ENCODE measurements around the gene FAM219B. TPM values are rescaled to one million over a fixed set of nuclear protein-coding genes. Genes with fewer than 3 reads are reported as not detected.
A peak's percentile ranks its signal among the peaks of the same experiment; 100 is the strongest.

The FAM219B gene
- total RNA-seq, 1 experiment from 2014 or later: 99.6 TPM

- Mint-ChIP-seq H3K27me3 (ENCODE audit: low read depth) (no peaks in the 10 kb centered on the region), H3K4me1 (no peaks in the 10 kb centered on the region), H3K36me3 (peaks cover 60% of the 10 kb centered on the region), H3K4me3 (no peak overlapping the region), H3K9me3 (peaks cover 8% of the 10 kb centered on the region), H3K27ac (no peak overlapping the region)
- TF ChIP-seq MYBL2 (CRISPR knock-in tag; IDR thresholded peaks at IDR 0.05) (no peak), GRHL2 (CRISPR knock-in tag; IDR thresholded peaks at IDR 0.05; ENCODE audit: insufficient replicate concordance, severe bottlenecking) (no peak), ETV6 (CRISPR knock-in tag; IDR thresholded peaks at IDR 0.05) (no peak)
- no peak for DNase-seq (ENCODE audit: low spot score)
- CTCF ChIA-PET: interaction anchor here (1.4 kb wide), 1 partner anchor 38 kb away, joined by 4 read pairs; no protein-coding TSS in a partner anchor
- POLR2A ChIA-PET: no interaction called here
- no peak for ATAC-seq
These were observed 6.4 kb upstream of the FAM219B start for GRCh38 chr15:74913041-74913440.

- ATAC-seq: no peak
- peaks cover 8% of the 10 kb centered on the region for H3K9me3 Mint-ChIP-seq
- no peaks in the 10 kb centered on the region for H3K27me3 Mint-ChIP-seq (ENCODE audit: low read depth)
- peak; percentile 67; the same call in 1 of the 2 replicates for TF ChIP-seq ZNF121 (CRISPR knock-in tag; IDR thresholded peaks at IDR 0.05)
- no peak for TF ChIP-seq NFATC4 (CRISPR knock-in tag; IDR thresholded peaks at IDR 0.05)
- TF ChIP-seq FOXJ3 (CRISPR knock-in tag; IDR thresholded peaks at IDR 0.05; ENCODE audit: borderline replicate concordance): no peak
- no peak for TF ChIP-seq ELF4 (CRISPR knock-in tag; IDR thresholded peaks at IDR 0.05; ENCODE audit: low read depth)
- peaks cover 54% of the 10 kb centered on the region for H3K36me3 Mint-ChIP-seq
- no peak overlapping the region for H3K27ac Mint-ChIP-seq
- peaks cover 15% of the 10 kb centered on the region for H3K4me1 Mint-ChIP-seq
- POLR2A ChIA-PET: interaction anchor here (0.6 kb wide), 1 partner anchor 158 kb away, joined by 3 read pairs; no protein-coding TSS in a partner anchor
- CTCF ChIA-PET: no interaction called here
- no peak overlapping the region for H3K4me3 Mint-ChIP-seq
- DNase-seq (ENCODE audit: low spot score): no peak
These were observed 2.0 kb upstream of the FAM219B start for GRCh38 chr15:74908635-74909034.

- peak overlapping the region; percentile 94 for H3K27ac Mint-ChIP-seq
- peaks cover 57% of the 10 kb centered on the region for H3K36me3 Mint-ChIP-seq
- CTCF ChIA-PET: interaction anchor here (1.0 to 2.8 kb wide), 11 partner anchors 9 to 139 kb away, joined by 4 to 16 read pairs (median 5); partner anchors contain the start of gene CPLX3
- DNase-seq (ENCODE audit: low spot score) (no peak), ATAC-seq (peak; percentile 6)
- no peaks in the 10 kb centered on the region for H3K27me3 Mint-ChIP-seq (ENCODE audit: low read depth)
- TF ChIP-seq MYBL2 (CRISPR knock-in tag; IDR thresholded peaks at IDR 0.05) (0 out of 2 replicates have a peak, but pooled peaks have one; percentile 0), FOXP4 (CRISPR knock-in tag; IDR thresholded peaks at IDR 0.05) (0 out of 2 replicates have a peak, but pooled peaks have one; percentile 35), TP53 (CRISPR knock-in tag; IDR thresholded peaks at IDR 0.05) (no peak), MXD4 (CRISPR knock-in tag; IDR thresholded peaks at IDR 0.05; ENCODE audit: borderline replicate concordance) (no peak)
- H3K4me3 Mint-ChIP-seq: peak overlapping the region; percentile 94
- POLR2A ChIA-PET: interaction anchor here (1.0 to 1.4 kb wide), 4 partner anchors 10 to 147 kb away, joined by 4 to 12 read pairs (median 7); partner anchors contain the start of gene COX5A
- H3K9me3 Mint-ChIP-seq: peaks cover 8% of the 10 kb centered on the region
- peaks cover 15% of the 10 kb centered on the region for H3K4me1 Mint-ChIP-seq
These were observed 666 bp upstream of the FAM219B start for GRCh38 chr15:74907163-74907870.

- H3K9me3 Mint-ChIP-seq: peaks cover 8% of the 10 kb centered on the region
- no peaks in the 10 kb centered on the region for H3K27me3 Mint-ChIP-seq (ENCODE audit: low read depth)
- peak; percentile 16 for ATAC-seq
- POLR2A ChIA-PET: interaction anchor here (0.6 to 1.4 kb wide), 7 partner anchors 9 to 146 kb away, joined by 3 to 12 read pairs (median 3); partner anchors contain the start of genes COX5A, RPP25 and ULK3
- H3K4me1 Mint-ChIP-seq: peaks cover 15% of the 10 kb centered on the region
- DNase-seq (ENCODE audit: low spot score): no peak
- peak overlapping the region; percentile 75 for H3K27ac Mint-ChIP-seq
- H3K4me3 Mint-ChIP-seq: peak overlapping the region; percentile 94
- TF ChIP-seq ZNF232 (CRISPR knock-in tag; IDR thresholded peaks at IDR 0.05) (0 out of 2 replicates have a peak, but pooled peaks have one; percentile 3), ZNF671 (CRISPR knock-in tag; IDR thresholded peaks at IDR 0.05) (no peak), TEAD1 (CRISPR knock-in tag; IDR thresholded peaks at IDR 0.05) (0 out of 2 replicates have a peak, but pooled peaks have one; percentile 2), FOXJ3 (CRISPR knock-in tag; IDR thresholded peaks at IDR 0.05; ENCODE audit: borderline replicate concordance) (no peak), ZNF532 (CRISPR knock-in tag; IDR thresholded peaks at IDR 0.05; ENCODE audit: borderline replicate concordance) (no peak), RELA (CRISPR knock-in tag; IDR thresholded peaks at IDR 0.05; ENCODE audit: borderline replicate concordance) (no peak), RORB (CRISPR knock-in tag; IDR thresholded peaks at IDR 0.05) (no peak)
- CTCF ChIA-PET: interaction anchor here (1.0 to 2.8 kb wide), 14 partner anchors 8 to 285 kb away, joined by 3 to 16 read pairs (median 5); partner anchors contain the start of genes CPLX3 and RPP25
- peaks cover 52% of the 10 kb centered on the region for H3K36me3 Mint-ChIP-seq
These were observed 593 bp downstream of the FAM219B start for GRCh38 chr15:74906067-74906449.
